ENCODE measurements around the gene EIPR1.

DNA sequence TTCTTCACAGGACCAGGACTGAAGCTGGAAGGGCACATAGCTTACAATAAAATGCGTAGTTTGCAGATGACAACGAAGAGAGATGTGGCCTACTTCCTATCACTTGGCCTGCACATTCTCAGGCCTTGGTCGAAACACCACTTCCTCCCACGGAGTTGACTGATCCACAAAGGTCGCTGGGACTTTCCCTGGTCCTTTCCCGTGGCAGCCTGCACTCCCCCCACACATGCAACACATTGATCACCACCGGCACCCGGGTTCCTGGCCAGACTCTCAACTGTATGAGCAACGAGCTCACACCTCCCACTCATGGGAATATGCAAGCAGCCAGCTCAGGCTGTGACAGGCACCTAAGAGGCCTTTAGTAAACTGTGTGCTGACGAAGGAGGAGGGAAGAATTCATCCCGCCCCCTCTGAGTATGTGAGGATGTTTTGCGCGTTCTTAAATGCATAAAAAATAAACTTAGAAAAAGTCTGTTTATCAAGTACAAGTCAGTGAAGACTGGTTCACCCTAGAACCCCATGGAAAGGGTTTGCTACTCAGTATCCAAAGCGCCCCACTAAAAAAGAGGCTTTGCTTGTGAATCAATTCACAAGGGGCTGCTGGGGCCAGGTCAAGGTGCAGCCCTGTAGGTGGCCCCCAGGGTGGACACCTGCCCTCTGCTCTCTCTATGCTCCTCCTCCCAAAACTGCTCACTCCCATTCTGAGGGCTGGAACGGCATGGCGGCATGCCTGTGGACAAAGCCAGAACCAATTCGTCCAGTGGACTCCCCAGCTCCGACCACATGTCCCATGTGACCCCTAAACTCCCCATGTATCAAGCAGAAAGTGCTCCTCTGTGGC lies 154.3 kb downstream of the EIPR1 start:
- TF ChIP-seq, protein P1, sequence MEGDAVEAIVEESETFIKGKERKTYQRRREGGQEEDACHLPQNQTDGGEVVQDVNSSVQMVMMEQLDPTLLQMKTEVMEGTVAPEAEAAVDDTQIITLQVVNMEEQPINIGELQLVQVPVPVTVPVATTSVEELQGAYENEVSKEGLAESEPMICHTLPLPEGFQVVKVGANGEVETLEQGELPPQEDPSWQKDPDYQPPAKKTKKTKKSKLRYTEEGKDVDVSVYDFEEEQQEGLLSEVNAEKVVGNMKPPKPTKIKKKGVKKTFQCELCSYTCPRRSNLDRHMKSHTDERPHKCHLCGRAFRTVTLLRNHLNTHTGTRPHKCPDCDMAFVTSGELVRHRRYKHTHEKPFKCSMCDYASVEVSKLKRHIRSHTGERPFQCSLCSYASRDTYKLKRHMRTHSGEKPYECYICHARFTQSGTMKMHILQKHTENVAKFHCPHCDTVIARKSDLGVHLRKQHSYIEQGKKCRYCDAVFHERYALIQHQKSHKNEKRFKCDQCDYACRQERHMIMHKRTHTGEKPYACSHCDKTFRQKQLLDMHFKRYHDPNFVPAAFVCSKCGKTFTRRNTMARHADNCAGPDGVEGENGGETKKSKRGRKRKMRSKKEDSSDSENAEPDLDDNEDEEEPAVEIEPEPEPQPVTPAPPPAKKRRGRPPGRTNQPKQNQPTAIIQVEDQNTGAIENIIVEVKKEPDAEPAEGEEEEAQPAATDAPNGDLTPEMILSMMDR (conservative IDR thresholded peaks at IDR 0.05), result no peak
- no peak for TF ChIP-seq ZFX (IDR thresholded peaks at IDR 0.05)
